GF-D8 (cell line): ENCODE measurements around the gene CPLX3.
A peak's percentile ranks its signal among the peaks of the same experiment; 100 is the strongest.
"Not testable (repeated sequence)": the region's sequence is repeated elsewhere in the genome, so short reads cannot be mapped to it uniquely, and the experiment has no call there.

Source experiments
- DNase-seq: peaks from one replicate; lab custom pipeline; 2025; lab: John Stamatoyannopoulos, UW

The CPLX3 gene, protein sequence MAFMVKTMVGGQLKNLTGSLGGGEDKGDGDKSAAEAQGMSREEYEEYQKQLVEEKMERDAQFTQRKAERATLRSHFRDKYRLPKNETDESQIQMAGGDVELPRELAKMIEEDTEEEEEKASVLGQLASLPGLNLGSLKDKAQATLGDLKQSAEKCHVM

DNA sequence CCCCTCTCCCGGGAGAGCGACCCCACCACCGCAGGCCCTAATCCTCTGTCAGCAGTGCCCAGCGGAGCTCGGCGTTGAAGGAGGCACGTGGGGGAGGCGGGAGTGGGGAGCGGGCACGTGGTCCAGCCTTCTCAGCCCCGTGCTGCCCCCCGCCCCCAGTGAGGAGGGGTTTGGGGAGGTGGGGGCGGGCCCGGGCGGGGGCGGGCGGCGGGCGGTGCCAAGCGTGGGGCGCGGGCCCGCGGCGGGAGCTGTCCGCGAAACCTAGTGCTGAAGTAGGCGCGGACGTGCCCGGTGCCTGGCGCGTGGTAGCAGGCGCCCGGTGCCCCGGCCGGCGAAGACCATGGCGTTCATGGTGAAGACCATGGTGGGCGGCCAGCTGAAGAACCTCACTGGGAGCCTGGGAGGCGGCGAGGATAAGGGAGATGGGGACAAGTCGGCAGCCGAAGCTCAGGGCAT is at the start of gene CPLX3:
TSS of gene CPLX3 (plus strand) at position 264 of the 456 bp plus-strand sequence. CDS start at position 341, 77 bp downstream.
- no peak for DNase-seq

DNA sequence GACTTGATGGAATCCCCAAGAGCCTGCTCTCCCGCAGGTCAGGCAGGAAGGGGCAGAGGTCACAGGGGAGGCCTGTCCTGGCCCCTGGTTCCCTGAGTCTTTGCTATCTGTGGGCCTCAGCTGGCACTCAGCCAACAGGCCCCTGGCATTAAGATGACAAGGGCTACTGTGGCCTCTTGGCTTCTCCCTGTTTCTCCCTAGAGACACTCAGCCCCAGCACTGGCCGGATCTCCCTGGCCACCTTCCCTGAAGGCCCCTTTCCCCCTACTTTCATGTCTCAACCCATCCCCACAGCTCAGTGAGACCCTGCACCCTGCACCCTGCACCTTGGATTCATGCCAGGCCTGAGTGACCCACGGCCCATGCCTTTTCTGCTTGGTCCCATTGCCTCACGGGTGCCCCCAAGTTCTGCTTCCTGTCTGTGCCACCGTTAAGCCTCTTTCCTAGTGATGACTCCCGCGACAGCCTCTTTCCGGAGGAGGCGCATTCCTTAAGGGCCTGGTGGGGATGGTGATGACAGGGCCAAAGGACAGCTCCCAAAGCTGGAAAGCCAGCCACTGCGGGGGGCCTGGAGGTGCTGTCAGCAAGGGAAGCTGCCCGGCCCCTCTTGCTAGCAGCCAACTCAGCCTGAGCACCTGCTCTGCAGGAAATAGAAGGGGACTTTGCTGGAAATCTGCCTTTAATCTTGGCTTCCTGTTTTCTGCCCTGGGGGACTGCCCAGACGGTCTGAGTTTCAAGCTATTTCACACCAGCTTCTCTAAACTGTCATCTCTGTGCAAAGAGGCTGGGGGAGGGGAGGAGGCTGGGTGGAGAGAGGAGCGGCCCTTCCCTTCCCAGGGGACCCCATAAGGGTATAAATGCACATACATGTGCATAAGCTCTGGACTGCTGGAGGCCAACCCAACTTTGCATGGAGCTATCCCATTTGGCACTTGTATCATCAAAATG is 49.3 kb upstream of the CPLX3 start:
- peak; percentile 93 for DNase-seq

DNA sequence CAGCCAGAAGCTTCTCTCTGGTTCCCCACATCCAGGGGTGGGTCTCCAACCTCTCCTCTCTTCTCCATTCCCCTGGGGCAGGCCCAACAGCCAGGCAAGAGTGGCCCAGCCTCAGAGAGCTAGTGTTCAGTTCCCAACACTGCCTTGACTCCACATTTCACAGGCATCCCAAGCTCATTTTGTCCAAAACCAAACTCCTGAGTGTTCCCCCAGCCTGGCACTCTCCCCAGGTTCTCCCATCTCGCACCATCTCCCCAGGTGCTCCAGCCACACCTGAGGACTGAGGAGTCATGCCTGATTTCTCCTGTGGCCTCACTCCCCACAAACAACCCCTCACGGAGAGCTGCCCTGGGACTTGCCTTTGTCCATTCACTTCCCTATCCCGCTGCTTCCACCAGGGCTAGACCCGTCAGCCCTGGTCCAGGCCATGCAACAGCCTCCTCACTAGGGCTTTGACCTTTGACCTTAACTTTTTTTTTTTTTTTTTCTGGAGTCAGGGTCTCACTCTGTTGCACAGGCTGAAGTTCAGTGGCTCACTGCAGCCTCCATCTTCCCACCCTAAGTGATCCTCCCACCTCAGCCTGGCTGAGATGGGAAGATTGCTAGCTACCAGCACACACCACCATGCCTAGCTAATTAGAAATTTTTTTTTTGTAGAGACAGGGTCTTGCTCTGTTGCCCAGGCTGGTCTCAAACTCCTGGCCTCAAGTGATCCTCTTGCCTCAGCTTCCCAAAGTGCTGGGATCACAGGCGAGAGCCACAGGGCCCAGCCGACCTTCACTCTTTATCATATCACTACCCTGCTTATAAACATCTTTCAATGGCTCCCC is 48.4 kb upstream of the CPLX3 start:
- peak; percentile 66 for DNase-seq

DNA sequence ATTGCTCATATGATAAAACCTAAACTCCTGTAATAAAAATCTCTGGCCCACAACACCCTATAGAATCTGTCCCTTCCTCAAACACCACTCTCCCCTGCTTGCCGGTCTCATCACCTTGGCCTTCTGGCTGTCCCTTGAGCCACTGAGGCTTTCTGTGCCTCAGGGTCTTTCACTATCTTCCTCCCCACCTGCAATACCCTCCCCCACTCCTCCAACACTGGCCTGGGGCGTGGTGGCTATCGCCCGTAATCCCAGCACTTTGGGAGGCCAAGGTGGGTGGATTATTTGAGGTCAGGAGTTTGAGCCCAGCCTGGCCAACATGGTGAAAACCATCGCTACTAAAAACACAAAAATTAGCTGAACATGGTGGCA is 47.8 kb upstream of the CPLX3 start:
- DNase-seq: no peak

DNA sequence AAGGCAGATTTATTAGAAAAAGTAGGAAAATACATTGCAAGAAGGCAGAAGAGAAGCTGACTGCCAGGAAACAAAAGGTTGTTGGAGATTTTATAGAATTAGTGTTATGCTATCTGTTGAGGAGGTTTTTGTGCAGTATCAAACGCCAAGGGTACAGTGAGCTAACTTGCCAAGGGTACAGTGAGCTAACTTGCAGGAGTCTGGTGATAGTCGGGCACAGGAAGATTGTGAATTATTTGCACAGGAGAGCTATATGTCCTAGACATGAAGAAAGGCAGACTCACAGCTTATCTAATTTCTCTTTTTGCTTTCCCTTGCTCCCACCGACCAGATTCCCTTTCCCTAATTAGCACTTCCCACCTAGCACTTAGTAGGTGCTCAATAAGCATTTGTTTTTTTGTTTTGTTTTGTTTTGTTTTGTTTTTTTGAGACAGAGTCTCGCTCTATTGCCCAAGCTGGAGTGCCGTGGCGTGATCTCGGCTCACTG is 47.2 kb upstream of the CPLX3 start:
- DNase-seq: no peak

DNA sequence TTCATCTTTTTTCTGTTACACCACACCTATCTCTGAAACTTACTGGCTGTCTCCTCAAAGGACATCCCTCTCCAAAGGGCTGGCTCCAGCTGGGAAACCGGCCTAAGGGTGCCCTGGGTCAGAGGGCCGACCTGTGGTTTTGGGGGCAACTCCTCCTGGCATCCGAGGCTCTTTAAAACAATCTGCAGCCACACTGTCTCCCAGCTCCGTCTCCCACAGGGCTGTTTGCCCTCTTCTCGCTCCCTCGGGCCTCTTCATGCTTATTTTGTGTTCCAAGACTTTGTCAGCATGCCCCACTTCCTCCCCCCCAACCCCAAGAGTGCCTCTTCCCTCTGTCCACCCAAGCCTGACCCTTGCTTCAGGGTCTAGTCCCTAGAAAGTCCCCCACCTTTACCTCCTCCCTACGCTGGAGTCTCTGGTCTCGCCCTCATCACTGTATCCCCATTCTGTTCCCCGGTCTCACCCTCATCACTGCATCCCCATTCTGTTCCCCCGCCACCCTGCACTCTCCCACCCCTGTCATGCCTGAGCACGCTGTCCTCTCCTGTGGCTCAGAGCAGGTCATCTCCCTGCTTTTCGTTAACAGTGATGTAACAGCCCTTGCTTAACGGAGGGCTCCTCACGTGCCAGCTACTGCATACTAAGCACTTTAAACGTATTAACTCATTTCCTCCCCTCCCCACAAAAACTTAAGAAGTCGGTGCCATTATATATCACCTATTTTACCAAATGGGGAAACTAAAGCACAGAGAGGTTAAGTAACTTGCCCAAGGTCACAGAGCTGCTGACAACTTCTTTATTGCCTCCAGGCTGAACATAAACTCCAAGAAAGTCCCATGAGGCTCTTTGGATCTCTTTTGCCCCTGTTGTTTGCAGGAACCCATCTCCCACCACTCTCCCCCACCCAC is 45.6 kb upstream of the CPLX3 start:
- peak; percentile 96 for DNase-seq

DNA sequence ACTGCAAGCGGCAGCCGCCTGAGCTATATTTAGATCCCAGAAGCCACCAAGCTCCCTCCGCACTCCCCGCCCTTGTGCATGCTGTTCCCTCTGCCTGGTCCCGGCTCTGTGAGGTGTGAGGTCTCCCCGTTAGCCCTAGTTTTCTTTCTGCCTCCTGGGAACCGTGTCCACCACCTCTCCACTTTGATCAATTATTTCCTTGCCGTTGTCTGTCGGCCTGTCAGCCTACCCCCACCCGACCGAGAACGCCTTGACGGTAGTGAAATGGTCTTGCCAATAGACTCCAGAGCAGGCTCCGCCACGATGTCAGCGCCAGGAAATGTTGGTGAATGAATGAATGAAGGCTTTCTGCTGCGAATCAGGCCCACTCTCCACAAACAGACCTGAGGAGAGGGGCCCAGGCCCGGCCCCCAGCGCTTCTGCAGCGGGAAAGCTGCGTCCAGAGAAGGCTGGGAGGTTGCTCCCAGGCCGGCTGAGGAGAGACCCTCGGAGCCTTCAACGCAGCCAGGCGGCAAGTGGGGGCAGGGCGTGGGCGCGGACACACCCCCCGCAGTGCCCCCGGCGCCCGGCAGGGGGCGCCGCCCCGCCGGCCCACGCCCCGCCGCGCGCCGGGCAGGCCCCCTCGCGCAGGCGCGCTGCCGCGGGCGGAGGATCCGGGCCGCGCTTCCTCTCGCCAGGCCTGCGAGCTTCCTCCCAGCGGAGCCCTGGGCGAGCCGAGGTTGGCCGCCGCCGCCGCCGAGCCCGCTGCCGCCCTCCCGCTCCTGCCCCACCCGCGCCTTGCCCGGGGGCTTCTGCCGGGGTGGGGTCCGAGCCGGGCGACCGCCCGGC is 44.8 kb upstream of the CPLX3 start, which contains the start of gene CSK:
TSS of gene CSK (plus strand) at position 650 of the 828 bp plus-strand sequence. CDS start 16,218 bp downstream, outside the sequence.
- peak; percentile 22 for DNase-seq

DNA sequence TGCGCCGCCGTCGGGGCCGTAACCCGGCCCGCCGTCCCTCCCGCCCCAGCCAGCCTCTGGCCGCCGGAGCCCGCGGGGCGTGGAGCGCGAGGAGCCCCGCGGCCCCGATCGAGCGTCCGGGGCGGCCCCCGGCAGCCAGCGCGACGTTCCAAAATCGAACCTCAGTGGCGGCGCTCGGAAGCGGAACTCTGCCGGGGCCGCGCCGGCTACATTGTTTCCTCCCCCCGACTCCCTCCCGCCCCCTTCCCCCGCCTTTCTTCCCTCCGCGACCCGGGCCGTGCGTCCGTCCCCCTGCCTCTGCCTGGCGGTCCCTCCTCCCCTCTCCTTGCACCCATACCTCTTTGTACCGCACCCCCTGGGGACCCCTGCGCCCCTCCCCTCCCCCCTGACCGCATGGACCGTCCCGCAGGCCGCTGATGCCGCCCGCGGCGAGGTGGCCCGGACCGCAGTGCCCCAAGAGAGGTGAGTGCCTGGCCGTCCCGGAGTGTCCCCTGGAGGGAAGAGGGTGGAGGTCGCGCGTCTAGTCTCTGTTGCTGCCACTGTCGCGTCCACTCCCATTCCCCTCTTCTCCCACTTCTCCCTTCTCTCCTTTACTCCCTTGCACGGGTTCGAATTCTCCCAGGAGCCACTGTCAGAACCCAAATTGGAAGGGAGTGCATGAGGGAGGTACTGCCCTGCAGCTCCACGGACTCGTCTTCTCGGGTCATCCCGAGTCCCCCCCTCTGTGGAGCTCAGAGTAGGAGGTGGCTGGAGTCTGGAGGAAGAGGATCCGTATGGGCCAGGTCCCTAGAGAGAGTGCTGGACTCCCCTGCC is 44.0 kb upstream of the CPLX3 start:
- no peak for DNase-seq

DNA sequence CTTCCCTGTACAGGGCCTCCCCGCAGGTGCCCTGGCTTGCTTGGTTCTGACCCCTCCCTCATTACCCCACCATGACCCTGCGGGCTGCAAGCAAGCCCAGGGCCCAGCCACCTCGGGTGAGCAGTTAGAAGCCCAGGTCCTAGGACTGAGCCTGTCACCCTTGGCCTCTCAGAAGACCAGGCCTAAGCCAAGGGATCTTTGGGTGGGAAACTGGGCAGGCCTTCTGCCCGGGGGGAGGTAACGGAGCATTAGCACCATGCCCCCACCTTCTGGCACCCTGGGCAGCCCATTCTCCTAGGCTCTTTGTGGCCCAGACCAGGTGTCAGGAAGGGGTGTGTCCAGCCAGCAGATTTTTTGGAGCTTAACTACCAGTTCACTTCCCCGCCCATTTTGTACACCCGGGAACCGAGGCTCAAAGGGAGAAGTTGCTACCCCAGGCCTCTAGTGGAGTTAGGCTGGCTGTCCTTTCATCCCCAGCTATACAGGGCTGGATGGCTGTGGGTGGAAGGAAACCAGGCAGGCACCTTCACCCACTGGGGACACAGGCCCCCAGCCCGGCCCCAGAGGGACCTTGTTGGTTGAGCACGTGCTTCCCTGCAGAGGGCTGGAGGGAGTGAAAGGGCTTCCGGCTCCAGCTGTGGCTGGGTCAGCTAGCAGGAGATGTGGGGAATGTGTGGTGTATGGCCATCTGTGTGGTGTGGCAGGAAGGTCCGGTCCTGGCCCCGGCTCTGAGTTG is 43.2 kb upstream of the CPLX3 start:
- DNase-seq: peak; percentile 82

DNA sequence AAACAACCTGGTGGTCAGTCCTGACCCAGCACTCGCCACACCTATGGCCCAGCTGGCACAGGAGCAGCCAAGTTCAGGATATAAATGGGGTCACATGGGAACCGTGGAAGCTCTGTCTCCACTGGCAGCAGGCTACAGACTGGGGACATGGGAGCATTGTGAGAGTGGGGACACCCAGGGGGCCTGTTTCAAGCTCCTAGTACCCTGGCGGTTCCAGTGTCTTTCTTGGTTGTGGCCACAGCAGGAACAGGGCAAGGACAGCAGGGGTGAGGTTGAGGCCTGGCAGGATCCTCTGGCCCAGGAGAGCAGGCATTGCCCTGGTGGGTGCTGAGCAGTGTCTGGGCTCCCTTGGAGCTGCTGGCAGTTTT is 42.6 kb upstream of the CPLX3 start:
- DNase-seq: no peak

DNA sequence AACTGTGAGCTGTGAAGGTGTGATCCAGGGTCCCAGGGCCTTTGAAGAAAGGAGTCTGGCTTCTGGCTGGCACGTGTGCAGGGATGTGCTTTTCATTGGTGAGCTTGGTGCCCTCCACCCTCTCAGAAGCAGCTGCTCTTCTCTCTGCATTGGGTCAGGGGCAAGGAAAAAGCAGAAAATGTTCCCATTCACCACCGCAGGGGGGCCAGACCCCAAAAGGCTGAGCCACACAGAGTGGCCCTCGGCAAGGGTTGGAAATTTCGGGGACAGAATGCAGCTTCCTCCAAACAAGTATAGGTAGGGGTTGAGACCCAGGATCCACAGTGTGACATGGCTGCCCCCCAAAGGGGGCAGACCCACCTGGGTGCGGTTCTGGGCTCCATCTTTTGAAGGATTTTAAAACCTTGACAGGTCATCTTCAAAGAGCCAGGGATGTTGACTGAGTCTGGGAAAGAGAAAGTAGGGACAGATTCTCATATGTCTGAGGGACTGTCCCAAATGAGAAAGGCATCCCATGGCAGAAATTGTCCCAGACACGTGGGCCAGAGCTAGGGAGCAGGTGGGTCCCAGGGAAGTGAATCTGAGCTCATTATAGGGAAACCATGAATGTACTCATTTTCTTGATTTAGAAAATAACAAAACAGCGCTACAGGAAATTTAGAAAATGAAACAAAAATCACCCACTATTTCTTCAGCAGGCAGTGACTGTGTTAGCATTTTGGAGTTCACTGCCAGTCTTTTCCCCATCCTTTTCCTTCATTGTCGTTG is 41.8 kb upstream of the CPLX3 start:
- no peak for DNase-seq

DNA sequence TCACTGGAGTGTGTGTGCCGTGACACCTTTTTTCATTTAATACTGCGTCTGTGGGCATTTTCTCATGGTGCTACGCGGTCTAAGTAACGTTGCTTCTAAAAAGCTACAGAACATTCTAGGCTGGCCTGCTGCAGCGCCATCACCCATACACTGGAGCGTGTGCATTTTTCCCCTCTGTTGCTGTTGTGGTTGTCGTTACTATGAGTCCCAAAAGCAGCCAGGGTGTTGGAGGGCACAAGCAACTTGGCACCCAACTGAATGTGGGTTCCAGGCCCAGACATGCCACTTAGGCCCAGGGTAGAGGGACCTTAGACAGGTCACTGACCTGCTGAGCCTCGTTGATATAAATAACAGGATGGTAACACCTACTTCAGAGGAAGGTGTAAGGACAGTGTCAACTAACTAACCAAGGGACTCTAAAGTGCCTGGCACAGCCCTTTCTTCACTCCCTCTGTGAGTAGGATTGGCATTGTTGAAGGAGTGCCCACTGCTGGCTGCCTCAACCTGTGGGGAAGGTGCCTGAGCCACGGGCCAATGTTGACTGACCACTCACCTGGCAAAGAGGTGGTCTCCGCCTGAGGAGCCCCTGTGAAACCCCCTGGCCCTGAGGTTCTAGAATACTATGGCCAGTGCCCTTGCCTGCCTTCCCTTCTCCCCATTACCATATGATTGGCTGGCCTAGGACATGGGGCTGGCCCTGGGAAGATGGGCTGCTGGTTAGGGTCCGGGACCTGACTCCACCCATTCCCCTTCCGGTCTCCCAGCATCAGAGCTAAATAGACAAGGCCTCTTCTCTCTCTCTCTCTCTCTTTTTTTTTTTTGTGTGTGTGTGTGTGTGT is 41.0 kb upstream of the CPLX3 start:
- DNase-seq: no peak

DNA sequence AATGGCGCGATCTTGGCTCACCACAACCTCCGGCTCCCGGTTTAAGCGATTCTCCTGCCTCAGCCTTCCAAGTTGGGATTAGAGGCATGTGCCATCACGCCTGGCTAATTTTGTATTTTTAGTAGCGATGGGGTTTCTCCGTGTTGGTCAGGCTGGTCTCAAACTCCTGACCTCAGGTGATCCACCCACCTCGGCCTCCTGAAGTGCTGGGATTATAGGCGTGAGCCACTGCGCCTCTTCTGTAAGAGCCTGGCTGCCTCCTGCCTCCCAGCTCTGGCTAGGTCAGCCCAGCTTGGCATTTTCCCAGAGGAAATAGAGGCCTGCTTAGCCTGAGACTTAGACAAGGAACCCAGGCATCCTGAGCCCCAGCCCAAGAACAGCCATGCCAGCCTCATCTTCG is 40.3 kb upstream of the CPLX3 start:
- DNase-seq: not testable (repeated sequence)

DNA sequence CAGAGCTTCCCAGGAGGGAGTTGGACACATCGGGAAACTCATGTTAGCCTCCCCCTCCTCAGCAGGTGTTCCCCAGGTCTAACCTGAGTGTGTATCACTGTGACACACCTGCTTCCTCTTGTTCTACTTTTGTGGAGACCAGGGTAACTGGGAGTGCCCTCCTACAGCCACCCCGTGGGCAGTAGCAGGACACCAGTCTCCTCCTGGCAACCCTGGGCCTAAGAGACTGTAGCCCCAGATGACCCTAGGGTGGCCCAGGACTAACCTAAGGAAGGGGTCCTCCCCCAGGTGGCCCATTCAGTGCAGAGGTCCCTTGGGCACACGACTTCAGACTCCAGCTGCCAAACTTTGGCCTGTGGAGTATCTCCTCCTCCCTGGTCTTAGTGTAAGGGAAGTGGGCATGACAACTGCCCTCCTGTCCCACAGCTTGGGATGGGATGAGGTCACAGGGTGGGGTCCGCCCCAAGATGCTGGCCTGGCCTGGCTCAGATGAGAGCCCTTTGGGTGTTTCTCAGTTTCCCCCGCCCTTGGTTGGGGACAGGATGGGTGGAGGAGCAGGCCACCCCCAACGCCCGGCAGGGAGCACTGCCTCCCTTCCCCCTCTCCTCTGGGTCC is 39.8 kb upstream of the CPLX3 start:
- DNase-seq: no peak

DNA sequence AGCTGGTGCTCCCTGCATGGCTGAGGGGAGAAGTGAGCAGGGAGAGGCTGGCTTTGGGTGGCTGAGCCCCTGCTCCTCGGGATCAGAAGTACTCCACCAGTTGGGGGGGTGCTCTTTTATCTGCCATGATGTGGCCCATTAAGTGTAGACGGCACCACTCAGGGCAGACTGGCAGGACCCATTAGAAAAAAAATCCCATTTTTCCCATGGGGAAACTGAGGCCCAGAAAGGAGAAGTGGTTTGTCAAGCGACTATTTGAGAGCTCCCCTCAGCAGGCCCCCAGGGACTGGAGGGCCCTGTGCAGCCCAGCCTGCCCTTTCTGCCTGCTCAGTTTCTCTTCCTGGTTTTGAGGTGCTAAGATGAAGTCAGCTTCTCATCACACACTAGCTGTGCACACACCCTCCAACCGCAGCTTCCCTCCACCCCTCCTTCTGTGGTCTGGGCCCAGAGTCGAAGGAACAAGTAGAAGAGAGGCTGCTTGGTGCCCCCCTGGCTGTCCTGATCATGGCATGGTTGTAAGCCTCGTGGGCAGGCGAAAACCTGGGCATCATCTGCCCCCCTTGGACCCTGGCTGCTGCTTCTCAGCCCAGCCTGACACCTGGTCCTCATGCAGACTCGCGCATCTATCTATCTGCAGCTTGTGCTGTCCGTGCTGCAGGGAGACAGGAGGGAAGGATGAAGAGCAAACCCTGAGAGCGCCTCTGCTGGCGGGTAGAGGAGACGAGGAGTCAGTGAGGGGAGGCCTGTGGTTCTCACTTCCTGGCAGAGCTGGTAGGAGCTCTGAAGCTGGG is 39.0 kb upstream of the CPLX3 start:
- peak; percentile 96 for DNase-seq
